ENCODE data around the gene MCF2L2.
A peak's percentile ranks its signal among the peaks of the same experiment; 100 is the strongest.

The MCF2L2 gene

GRCh38 chr3:183267140-183267539 is 161.3 kb downstream of the MCF2L2 start:
- no peak for DNase-seq (ENCODE audit: low read depth in 2 of 2)

- no peak for DNase-seq (ENCODE audit: low read depth in 2 of 2)
Measured at GRCh38 chr3:183266454-183266853, 162.0 kb downstream of the MCF2L2 start.

GRCh38 chr3:183265834-183266417 is 162.5 kb downstream of the MCF2L2 start:
- peak in 1 of 2 donors; percentile 22 for DNase-seq (ENCODE audit: low read depth in 2 of 2)

GRCh38 chr3:183265157-183265642 is 163.2 kb downstream of the MCF2L2 start:
- no peak for DNase-seq (ENCODE audit: low read depth in 2 of 2)

DNA sequence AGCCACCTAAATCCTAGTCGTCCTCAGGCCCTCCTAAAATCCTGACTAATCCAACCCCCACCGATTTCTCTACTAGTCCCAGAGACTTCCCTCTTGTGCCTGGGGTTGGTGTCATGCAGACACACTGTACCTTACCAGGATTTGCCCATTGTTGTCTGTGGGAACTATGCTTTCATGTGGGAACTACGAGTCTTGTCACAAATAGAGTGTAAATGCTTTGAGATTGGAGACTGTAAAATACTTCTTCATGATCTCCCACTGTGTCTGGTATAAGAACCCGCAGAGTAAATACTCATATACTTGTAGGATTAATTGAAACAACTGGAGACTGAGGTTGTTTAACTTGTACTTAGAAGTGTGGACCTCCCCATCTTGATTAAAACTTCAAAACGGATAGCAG is 164.2 kb downstream of the MCF2L2 start:
- no peak for DNase-seq (ENCODE audit: low read depth in 2 of 2)

DNA sequence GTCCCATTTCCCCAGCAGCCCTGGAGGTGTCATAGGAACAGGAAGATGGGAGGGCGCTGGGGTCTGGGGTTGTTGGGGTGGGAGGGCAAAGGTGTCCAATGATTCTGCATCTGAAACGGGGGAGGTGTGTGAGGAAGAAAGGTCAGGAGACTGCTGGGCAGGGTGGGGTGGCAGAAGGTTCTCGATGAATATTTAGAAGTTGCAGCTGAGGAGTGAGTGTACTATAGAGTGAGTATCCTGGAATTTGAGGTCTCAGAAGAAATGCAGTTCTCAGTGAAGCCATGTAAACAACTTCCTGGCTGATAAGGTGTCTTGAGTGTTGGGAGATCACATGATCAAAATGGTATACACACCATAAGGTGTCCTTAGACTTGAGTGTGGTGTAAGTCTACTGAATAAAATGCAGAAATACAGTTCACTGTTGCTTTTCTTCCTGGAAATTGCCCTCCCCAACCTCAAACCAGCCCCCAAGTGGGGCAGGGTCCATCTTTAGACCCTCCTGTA is 165.5 kb downstream of the MCF2L2 start:
- DNase-seq (ENCODE audit: low read depth in 2 of 2) = no peak

GRCh38 chr3:183261151-183261724 is 167.2 kb downstream of the MCF2L2 start:
- DNase-seq (ENCODE audit: low read depth in 2 of 2) = no peak

DNA sequence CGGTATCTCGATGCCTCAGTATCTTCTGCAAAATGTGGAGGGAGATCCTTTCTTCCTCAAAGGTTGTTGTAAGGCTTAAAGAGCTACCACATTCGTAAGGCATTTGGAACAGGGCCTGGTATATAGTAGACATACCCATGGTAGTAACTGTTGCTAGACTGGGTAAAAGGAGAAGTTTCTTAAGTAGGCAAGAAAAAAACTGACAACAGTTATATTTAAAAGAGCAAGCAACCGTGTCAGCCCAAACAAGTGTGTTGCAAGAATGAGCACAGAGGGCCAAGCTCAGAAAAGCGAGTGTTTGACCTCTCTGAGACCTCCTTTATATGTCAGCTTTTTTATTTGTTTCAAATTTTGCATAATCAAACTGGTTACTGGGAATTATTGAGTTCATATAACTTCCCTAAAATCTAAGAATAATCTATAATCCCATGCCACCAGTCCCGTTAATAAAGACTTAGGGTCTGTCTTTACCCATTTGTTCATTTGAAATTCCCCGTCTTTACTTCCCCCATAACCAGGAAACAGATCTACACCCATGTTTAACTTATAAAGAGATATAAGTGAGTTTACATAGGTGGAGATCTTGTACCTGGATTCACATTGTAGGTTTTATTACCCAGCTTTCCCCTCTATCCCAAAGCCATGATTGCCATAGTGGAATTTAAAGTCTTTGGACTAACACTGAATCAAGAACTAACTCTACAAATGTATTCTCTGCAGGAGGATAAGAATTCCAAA is 168.1 kb downstream of the MCF2L2 start:
- no peak for DNase-seq (ENCODE audit: low read depth in 2 of 2)

DNA sequence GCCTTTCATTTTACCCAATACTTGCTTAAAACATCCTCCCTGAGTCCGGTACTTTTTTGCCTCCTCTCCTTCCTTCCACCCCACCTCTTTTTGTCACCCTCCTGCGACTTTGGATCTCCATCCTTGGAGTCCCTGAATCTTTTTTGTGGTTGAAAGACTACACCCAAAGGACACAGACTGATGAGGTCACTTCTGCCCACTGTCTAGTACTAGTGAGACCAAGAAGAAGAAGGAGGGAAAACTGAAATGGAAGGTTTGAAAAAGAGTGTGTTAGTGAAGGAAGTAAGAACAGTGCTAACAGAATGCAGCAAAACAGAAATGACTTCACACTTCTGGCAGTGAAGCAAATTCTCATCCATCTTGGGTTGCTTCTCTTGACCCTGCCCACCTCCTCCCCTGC is 168.8 kb downstream of the MCF2L2 start:
- no peak for DNase-seq (ENCODE audit: low read depth in 2 of 2)

- DNase-seq (ENCODE audit: low read depth in 2 of 2) = no peak
Measured at GRCh38 chr3:183259087-183259486, 169.3 kb downstream of the MCF2L2 start.

- DNase-seq (ENCODE audit: low read depth in 2 of 2) = peak in 1 of 2 donors; percentile 8
Measured at GRCh38 chr3:183255348-183255730, 173.1 kb downstream of the MCF2L2 start.

DNA sequence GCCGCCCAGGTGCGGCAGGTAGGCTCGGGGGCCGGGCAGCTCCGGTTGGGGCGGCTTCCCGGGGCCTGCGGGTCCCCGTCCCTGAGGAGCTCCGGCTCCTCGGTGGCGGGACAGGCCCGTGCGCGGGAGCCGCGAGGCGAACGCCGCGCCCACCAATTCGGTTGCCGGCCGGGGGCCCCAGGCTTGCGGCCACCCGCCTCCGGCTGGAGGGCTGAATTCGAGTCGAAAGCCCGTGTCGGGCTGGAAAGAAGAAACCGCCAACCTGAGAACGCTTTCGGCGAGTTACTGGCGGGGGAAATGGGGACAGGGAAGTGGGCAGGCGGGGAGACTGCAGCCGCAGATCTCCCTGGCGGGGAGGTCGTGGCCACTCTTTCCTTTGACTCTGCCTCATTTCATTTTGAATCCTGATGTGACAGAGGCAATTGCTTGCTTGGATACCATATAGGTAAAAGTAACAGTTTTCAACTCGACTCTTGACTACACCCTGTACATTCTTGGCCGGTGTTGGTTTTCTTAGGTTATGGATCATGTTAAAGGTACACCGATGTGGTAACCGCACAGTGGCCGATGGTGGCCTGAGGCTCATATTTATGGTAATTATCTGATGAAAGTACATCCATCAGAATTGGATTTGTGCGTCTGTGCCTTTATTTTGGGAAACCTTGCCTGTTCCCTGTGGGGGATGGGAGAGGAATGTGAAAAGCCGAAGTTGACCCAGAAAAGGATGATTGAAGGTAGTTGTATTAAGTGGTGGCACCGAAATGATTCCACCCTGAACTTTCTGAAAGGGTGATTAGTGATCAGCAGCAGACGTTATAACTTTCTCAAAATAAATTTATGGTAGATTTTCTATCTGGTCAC is 173.7 kb downstream of the MCF2L2 start:
- DNase-seq (ENCODE audit: low read depth in 2 of 2) = peak; percentile 8 to 14

GRCh38 chr3:183253528-183254486 is 174.6 kb downstream of the MCF2L2 start:
- DNase-seq (ENCODE audit: low read depth in 2 of 2) = peak; percentile 12 to 19

DNA sequence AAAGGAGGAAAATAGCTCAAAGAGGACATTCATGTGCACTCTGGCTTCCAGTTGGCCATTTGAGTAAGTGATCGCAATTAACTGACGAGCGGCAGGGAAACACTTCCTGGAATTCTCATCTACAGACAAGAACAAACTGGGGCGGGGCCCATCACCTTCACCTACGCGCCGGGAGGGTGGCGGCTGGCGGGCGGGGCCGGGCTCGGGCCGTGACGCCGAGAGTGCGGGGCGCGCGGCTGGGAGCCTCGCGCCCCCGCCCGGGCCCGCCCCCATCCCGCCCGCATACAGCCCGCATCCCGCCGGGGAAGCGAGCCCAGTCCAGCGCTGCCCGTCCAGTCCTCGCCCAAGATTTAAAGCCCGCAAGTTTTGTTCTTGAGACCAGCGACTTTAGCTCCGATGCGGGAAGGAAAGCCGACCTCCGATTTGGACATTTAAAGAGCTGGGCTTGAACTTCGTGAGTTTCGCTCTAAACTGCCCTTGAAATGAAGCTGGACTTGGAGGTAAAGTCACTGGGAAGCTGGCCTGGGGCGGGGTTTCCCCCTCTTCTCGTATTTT is 175.4 kb downstream of the MCF2L2 start, which contains the start of gene B3GNT5:
B3GNT5 (plus strand) TSS at position 281 of the 555 bp plus-strand sequence. CDS start 16,546 bp downstream, outside the sequence.
- DNase-seq (ENCODE audit: low read depth in 2 of 2) = peak; percentile 34 to 42

- no peak for DNase-seq (ENCODE audit: low read depth in 2 of 2)
Measured at GRCh38 chr3:183252118-183252782, 176.2 kb downstream of the MCF2L2 start.

GRCh38 chr3:183249006-183249718 is 179.3 kb downstream of the MCF2L2 start:
- no peak for DNase-seq (ENCODE audit: low read depth in 2 of 2)

- DNase-seq (ENCODE audit: low read depth in 2 of 2) = no peak
Measured at GRCh38 chr3:183247011-183247589, 181.3 kb downstream of the MCF2L2 start.

DNA sequence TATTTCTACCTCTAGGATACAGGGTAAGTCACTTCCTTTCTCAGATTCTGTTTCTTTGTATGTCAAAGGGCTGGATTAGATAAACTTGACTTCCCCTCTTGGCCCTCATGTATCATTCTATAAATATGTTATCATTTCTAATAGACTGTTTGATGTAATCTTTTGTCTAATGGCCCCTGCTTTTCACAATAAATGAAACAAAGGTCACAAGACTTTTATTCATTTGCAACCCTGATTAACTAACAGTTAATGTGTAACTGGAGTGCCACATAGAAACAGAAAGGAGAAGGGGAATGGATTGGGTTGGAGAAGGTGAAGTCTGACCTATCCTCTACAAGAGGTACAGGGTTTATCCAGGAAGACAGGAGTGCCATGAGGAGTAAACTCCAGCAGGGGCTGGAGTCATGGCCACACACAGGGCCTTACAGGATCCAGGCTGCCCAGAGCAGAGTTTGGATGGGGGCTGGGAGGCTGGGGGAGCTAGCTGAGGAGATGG is 183.4 kb downstream of the MCF2L2 start:
- DNase-seq (ENCODE audit: low read depth in 2 of 2) = no peak
